K562 (cell line): Measurements from ENCODE around the gene SERPINE2. TPM values are rescaled to one million over a fixed set of nuclear protein-coding genes. Genes with fewer than 3 reads are reported as not detected.
A peak's percentile ranks its signal among the peaks of the same experiment; 100 is the strongest.

Experiments
- CHD2 ChIP-seq: IDR thresholded peaks from 2 replicates; pipeline ENCODE4 v1.6.1; 2011; ENCODE audit warnings: low read depth, low read length
- CREM ChIP-seq: IDR thresholded peaks from 2 replicates; pipeline ENCODE4 v1.6.1; 2014; ENCODE audit warnings: antibody characterized with exemption, low read depth
- ESRRA ChIP-seq: fragments of 450-650 bp; IDR thresholded peaks from 2 replicates; pipeline ENCODE4 v1.6.1; 2014; ENCODE audit warnings: low read depth, mild to moderate bottlenecking, moderate library complexity, borderline replicate concordance
- FOXM1 ChIP-seq, 2 experiments: fragments of 450-650 bp in 1 of 2; sonication (generic) in 1 of 2; formaldehyde crosslinking in 1 of 2; IDR thresholded peaks; 2 replicates each; pipeline versions ENCODE4 v1.6.1 to v1.9.0; 2017 to 2022; ENCODE audit warnings: low read depth in 2 of 2, mild to moderate bottlenecking in 2 of 2, missing genetic modification reagents in 1 of 2, moderate library complexity in 1 of 2
- GATAD2B ChIP-seq: fragments of 450-650 bp; IDR thresholded peaks from 2 replicates; pipeline ENCODE4 v1.6.1; 2017; ENCODE audit warnings: mild to moderate bottlenecking, borderline replicate concordance
- KAT7 ChIP-seq: sonication (generic); formaldehyde crosslinking; IDR thresholded peaks from 2 replicates; pipeline ENCODE4 v1.8.0; 2022; ENCODE audit warnings: missing genetic modification reagents, mild to moderate bottlenecking, borderline replicate concordance
- KLF13 ChIP-seq: fragments of 450-650 bp; IDR thresholded peaks from 2 replicates; pipeline ENCODE4 v1.6.1; 2016; ENCODE audit warnings: missing genetic modification characterization, low read depth, mild to moderate bottlenecking, missing compliant biosample characterization, moderate library complexity, borderline replicate concordance
- NR2C2 ChIP-seq, 2 experiments: fragments of 200-800 bp in 1 of 2; sonication (Bioruptor generic) in 1 of 2; sonication (generic) in 1 of 2; formaldehyde crosslinking in 1 of 2; IDR thresholded peaks; 2 replicates each; pipeline versions ENCODE4 v1.6.1 to v1.8.0; 2016 to 2022; ENCODE audit warnings: mild to moderate bottlenecking in 1 of 2, missing compliant biosample characterization in 1 of 2, missing genetic modification characterization in 1 of 2, missing genetic modification reagents in 1 of 2
- RBFOX2 ChIP-seq: fragments of 200-400 bp; formaldehyde crosslinking; IDR thresholded peaks from 2 replicates; pipeline ENCODE4 v1.6.1; 2017; ENCODE audit warnings: low read depth, mild to moderate bottlenecking, low read length, moderate library complexity
- SP1 ChIP-seq: sonication (generic); formaldehyde crosslinking; IDR thresholded peaks from 2 replicates; pipeline ENCODE4 v1.8.1; 2022; ENCODE audit warnings: mild to moderate bottlenecking, missing genetic modification reagents
- SREBF2 ChIP-seq: sonication (generic); formaldehyde crosslinking; IDR thresholded peaks from 2 replicates; pipeline ENCODE4 v1.4.0; 2020; ENCODE audit warnings: mild to moderate bottlenecking, missing genetic modification reagents
- TAF9B ChIP-seq: fragments of 450-650 bp; IDR thresholded peaks from 2 replicates; pipeline ENCODE4 v1.6.1; 2018; ENCODE audit warnings: mild to moderate bottlenecking; ENCODE audit not compliant: partially characterized antibody
- THRAP3 ChIP-seq: fragments of 450-650 bp; IDR thresholded peaks from 2 replicates; pipeline ENCODE4 v1.6.1; 2016; ENCODE audit warnings: mild to moderate bottlenecking, inconsistent platforms, borderline replicate concordance
- U2AF2 ChIP-seq: fragments of 200-400 bp; formaldehyde crosslinking; optimal IDR thresholded peaks from 2 replicates; pipeline ENCODE3; 2017; ENCODE audit warnings: low read depth, mild to moderate bottlenecking, low read length
- ZC3H4 ChIP-seq: sonication (generic); formaldehyde crosslinking; IDR thresholded peaks from 2 replicates; pipeline ENCODE4 v1.9.0; 2021; ENCODE audit warnings: missing genetic modification reagents, borderline replicate concordance
- ZFP30 ChIP-seq: fragments of 250-450 bp; sonication (Bioruptor Pico); IDR thresholded peaks from 2 replicates; pipeline ENCODE4 v1.8.0; 2022; ENCODE audit warnings: moderate library complexity, mild to moderate bottlenecking, inconsistent platforms, borderline replicate concordance
- ZNF143 ChIP-seq: sonication (generic); formaldehyde crosslinking; IDR thresholded peaks from 2 replicates; pipeline ENCODE4 v1.9.0; 2022; ENCODE audit warnings: mild to moderate bottlenecking, missing genetic modification reagents
- ZNF3 ChIP-seq: fragments of 250-450 bp; sonication (Bioruptor Pico); IDR thresholded peaks from 2 replicates; pipeline ENCODE4 v1.5.0; 2021; ENCODE audit warnings: mild to moderate bottlenecking, moderate library complexity
- ZNF316 ChIP-seq: fragments of 450-650 bp; IDR thresholded peaks from 2 replicates; pipeline ENCODE4 v1.6.1; 2016
- ZNF41 ChIP-seq: fragments of 250-450 bp; sonication (Bioruptor Pico); conservative IDR thresholded peaks from 2 replicates; pipeline ENCODE4 v1.4.0; 2020; ENCODE audit warnings: mild to moderate bottlenecking
- polyA plus RNA-seq, 8 experiments: library from polyadenylated mRNA; depleted of rRNA in 4 of 8; stranded (reverse) in 5 of 8; unstranded in 3 of 8; fragments of >200 nt; fragmentation: Nextera tagmentation in 2 of 8; fragmentation: Illumina TruSeq in 1 of 8; extraction: Ambion mirVana in 2 of 8; extraction: Trizol in 1 of 8; gene quantifications; 2 replicates each; pipeline versions ENCODE4 v1.2.1 to v1.2.3, GENCODE V29; 2011 to 2014; ENCODE audit warnings: inconsistent platforms in 1 of 8, missing spikeins in 1 of 8
- total RNA-seq, 7 experiments: library from RNA; depleted of rRNA in 6 of 7; stranded (reverse); fragments of >200 nt in 6 of 7; fragmentation: Illumina TruSeq in 2 of 7; extraction: Trizol in 2 of 7; gene quantifications; 2 replicates each; pipeline versions ENCODE4 v1.2.1 to v1.2.3, GENCODE V29; 2011 to 2021; ENCODE audit warnings: low replicate concordance in 1 of 7
- TF ChIP-seq, protein P1 (sequence below): fragments of 450-650 bp; formaldehyde crosslinking; IDR thresholded peaks from 2 replicates; pipeline ENCODE4 v1.4.0; 2020; ENCODE audit warnings: mild to moderate bottlenecking, mixed read lengths
- TF ChIP-seq, protein P2 (sequence below): sonication (generic); formaldehyde crosslinking; IDR thresholded peaks from 2 replicates; pipeline ENCODE4 v1.8.1; 2022; ENCODE audit warnings: missing genetic modification reagents
- TF ChIP-seq, protein P3 (sequence below): fragments of 250-450 bp; sonication (Bioruptor Pico); IDR thresholded peaks from 2 replicates; pipeline ENCODE4 v1.5.0; 2021
- TF ChIP-seq, protein P4 (sequence below): fragments of 450-650 bp; IDR thresholded peaks from 2 replicates; pipeline ENCODE4 v1.6.1; 2016

Gene SERPINE2
- total and polyA plus RNA-seq, 9 of the 15 experiments (the other 6 are each of a cell fraction or from before 2014, with no cell fraction given) = 0.03 to 0.16 (median 0.13) TPM; not detected in 6

DNA sequence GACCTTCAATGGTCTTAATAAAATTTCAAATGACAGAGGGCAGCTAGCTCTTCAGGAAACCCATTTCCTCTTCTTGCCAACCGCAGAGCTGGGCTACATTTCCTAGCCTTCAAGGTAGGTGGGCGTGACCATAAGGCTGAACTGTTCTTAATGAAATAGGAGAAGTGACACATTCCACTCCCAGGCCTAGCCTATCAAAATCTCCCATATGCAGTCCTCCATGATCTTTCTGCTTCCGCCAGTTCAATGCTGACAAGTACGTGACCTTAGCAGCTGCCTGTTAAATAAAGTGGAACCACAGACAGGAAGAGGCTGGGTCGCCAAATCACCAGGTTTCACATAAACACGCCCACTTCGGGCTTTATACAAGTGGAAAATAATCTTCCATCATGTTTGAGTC, 13.2 kb downstream of the SERPINE2 start (continued):
- TF ChIP-seq ESRRA (peak; percentile 20; the same call in 1 of the 2 replicates), SREBF2 (CRISPR knock-in tag) (no peak), SP1 (CRISPR knock-in tag) (no peak), KAT7 (CRISPR knock-in tag) (no peak), ZFP30 (CRISPR knock-in tag) (no peak), ZNF316 (no peak), NR2C2 (CRISPR knock-in tag; IDR thresholded peaks at IDR 0.05) (no peak), NR2C2 (tag; IDR thresholded peaks at IDR 0.05) (peak; percentile 72), CHD2 (no peak), FOXM1 (IDR thresholded peaks at IDR 0.05; ENCODE audit: low read depth) (no peak), FOXM1 (CRISPR knock-in tag; IDR thresholded peaks at IDR 0.05; ENCODE audit: low read depth) (no peak), TAF9B (no peak), GATAD2B (no peak), U2AF2 (no peak), KLF13 (no peak), RBFOX2 (no peak), ZNF143 (CRISPR knock-in tag) (no peak), ZNF3 (CRISPR knock-in tag) (no peak), THRAP3 (no peak), CREM (peak; percentile 37; the same call in 1 of the 2 replicates), ZNF41 (no peak), ZC3H4 (CRISPR knock-in tag) (no peak)
- TF ChIP-seq, protein P1, sequence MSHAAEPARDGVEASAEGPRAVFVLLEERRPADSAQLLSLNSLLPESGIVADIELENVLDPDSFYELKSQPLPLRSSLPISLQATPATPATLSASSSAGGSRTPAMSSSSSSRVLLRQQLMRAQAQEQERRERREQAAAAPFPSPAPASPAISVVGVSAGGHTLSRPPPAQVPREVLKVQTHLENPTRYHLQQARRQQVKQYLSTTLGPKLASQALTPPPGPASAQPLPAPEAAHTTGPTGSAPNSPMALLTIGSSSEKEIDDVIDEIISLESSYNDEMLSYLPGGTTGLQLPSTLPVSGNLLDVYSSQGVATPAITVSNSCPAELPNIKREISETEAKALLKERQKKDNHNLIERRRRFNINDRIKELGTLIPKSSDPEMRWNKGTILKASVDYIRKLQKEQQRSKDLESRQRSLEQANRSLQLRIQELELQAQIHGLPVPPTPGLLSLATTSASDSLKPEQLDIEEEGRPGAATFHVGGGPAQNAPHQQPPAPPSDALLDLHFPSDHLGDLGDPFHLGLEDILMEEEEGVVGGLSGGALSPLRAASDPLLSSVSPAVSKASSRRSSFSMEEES (CRISPR knock-in tag) = no peak
- TF ChIP-seq, protein P2, sequence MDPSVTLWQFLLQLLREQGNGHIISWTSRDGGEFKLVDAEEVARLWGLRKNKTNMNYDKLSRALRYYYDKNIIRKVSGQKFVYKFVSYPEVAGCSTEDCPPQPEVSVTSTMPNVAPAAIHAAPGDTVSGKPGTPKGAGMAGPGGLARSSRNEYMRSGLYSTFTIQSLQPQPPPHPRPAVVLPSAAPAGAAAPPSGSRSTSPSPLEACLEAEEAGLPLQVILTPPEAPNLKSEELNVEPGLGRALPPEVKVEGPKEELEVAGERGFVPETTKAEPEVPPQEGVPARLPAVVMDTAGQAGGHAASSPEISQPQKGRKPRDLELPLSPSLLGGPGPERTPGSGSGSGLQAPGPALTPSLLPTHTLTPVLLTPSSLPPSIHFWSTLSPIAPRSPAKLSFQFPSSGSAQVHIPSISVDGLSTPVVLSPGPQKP (CRISPR knock-in tag) = no peak
- TF ChIP-seq, protein P3, sequence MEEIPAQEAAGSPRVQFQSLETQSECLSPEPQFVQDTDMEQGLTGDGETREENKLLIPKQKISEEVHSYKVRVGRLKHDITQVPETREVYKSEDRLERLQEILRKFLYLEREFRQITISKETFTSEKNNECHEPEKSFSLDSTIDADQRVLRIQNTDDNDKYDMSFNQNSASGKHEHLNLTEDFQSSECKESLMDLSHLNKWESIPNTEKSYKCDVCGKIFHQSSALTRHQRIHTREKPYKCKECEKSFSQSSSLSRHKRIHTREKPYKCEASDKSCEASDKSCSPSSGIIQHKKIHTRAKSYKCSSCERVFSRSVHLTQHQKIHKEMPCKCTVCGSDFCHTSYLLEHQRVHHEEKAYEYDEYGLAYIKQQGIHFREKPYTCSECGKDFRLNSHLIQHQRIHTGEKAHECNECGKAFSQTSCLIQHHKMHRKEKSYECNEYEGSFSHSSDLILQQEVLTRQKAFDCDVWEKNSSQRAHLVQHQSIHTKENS (CRISPR knock-in tag) = no peak
- TF ChIP-seq, protein P4, sequence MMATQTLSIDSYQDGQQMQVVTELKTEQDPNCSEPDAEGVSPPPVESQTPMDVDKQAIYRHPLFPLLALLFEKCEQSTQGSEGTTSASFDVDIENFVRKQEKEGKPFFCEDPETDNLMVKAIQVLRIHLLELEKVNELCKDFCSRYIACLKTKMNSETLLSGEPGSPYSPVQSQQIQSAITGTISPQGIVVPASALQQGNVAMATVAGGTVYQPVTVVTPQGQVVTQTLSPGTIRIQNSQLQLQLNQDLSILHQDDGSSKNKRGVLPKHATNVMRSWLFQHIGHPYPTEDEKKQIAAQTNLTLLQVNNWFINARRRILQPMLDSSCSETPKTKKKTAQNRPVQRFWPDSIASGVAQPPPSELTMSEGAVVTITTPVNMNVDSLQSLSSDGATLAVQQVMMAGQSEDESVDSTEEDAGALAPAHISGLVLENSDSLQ = peak; percentile 52
